Chondrocyte (in vitro differentiated cells): ENCODE measurements around the gene SURF2. TPM values are rescaled to one million over a fixed set of nuclear protein-coding genes. Genes with fewer than 3 reads are reported as not detected.
A peak's percentile ranks its signal among the peaks of the same experiment; 100 is the strongest.

Source experiments
- DNase-seq: peaks from one replicate; pipeline ENCODE4 v3.0.0; 2021; ENCODE audit warnings: mixed read lengths, low spot score
- H3K27ac Mint-ChIP-seq: one replicate; pipeline ENCODE4 v1.8.0; 2021; ENCODE audit warnings: mild to moderate bottlenecking, moderate library complexity, mixed read lengths; ENCODE audit not compliant: unreplicated experiment
- H3K27me3 Mint-ChIP-seq: 2 replicates; pipeline ENCODE4 v1.8.0; 2021; ENCODE audit warnings: low read depth, mixed read lengths
- H3K36me3 Mint-ChIP-seq: 2 replicates; pipeline ENCODE4 v1.8.0; 2021; ENCODE audit warnings: low read depth, mixed read lengths
- H3K4me1 Mint-ChIP-seq: 2 replicates; pipeline ENCODE4 v1.8.0; 2021; ENCODE audit warnings: low read depth, mild to moderate bottlenecking, mixed read lengths
- H3K4me3 Mint-ChIP-seq: one replicate; pipeline ENCODE4 v1.8.0; 2021; ENCODE audit warnings: mild to moderate bottlenecking, moderate library complexity, mixed read lengths; ENCODE audit not compliant: unreplicated experiment
- H3K9me3 Mint-ChIP-seq: 2 replicates; pipeline ENCODE4 v1.8.0; 2021; ENCODE audit warnings: low read depth, mixed read lengths
- CTCF ChIP-seq: fragments of 200-600 bp; sonication (generic); IDR thresholded peaks from 2 replicates; pipeline ENCODE4 v1.5.0; 2021; ENCODE audit warnings: antibody characterized with exemption, mild to moderate bottlenecking, moderate library complexity
- total RNA-seq: library from RNA; stranded (reverse); gene quantifications from 3 replicates; pipeline ENCODE4 v1.2.1, GENCODE V29; 2021

Gene SURF2
- total RNA-seq, 1 donor from 2014 or later: 12.5 TPM

- H3K4me3 Mint-ChIP-seq: no peak overlapping the region
- H3K36me3 Mint-ChIP-seq: no peaks in the 10 kb centered on the region
- H3K4me1 Mint-ChIP-seq: no peaks in the 10 kb centered on the region
- H3K27ac Mint-ChIP-seq: no peak overlapping the region
- peaks cover 16% of the 10 kb centered on the region for H3K27me3 Mint-ChIP-seq
- peak; percentile 59 for TF ChIP-seq CTCF
- DNase-seq: no peak
- no peaks in the 10 kb centered on the region for H3K9me3 Mint-ChIP-seq
Observed at GRCh38 chr9:133396952-133397351, 40.6 kb downstream of the SURF2 start.

DNA sequence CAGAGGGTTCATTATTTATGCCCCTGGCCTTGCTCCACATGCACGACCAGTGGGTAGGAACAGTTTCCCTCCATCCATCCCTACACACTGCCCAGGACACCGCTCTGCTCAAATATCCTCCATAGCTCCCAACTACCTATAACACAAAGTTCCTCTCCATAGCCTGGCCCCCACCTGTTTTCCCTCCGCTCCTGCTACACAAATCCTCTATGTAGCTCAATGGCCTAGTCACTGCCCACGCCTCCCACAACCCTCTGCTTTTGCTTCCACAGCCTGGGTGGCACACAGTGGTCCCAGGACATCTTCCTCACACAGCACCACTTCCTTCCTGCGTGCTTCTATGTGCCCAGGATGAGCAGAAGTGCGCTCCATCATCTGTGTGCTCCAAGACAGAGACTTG, 41.0 kb downstream of the SURF2 start:
- no peak for DNase-seq
- Mint-ChIP-seq H3K4me3 (no peak overlapping the region), H3K27ac (no peak overlapping the region), H3K4me1 (no peaks in the 10 kb centered on the region), H3K36me3 (no peaks in the 10 kb centered on the region), H3K27me3 (peaks cover 16% of the 10 kb centered on the region), H3K9me3 (no peaks in the 10 kb centered on the region)
- TF ChIP-seq CTCF: no peak

DNA sequence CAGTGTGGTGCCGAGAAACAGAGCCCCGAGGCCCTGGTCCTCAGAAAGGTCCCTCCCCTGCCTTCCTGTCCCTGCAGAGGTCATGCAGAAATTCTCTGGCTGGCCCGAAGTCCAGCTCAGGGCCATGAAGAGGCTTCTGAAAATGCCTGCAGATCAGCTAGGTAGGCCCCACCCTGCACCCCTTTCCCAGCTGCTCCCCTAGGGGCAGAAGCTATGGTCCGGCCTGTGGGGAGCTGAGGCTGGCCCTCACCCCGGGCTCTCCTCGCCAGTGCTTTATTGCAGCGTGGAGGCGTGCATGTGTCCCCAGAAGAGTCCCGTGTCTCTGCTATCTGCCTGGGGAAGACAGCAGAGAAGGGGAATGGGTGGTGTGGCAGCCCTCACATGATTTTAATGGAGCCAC, 41.5 kb downstream of the SURF2 start:
- Mint-ChIP-seq H3K36me3 (no peaks in the 10 kb centered on the region), H3K4me1 (no peaks in the 10 kb centered on the region), H3K4me3 (no peak overlapping the region), H3K27ac (no peak overlapping the region), H3K9me3 (no peaks in the 10 kb centered on the region), H3K27me3 (peaks cover 16% of the 10 kb centered on the region)
- no peak for TF ChIP-seq CTCF
- no peak for DNase-seq

GRCh38 chr9:133400292-133400691, 43.9 kb downstream of the SURF2 start:
- Mint-ChIP-seq H3K4me3 (no peak overlapping the region), H3K36me3 (no peaks in the 10 kb centered on the region), H3K9me3 (no peaks in the 10 kb centered on the region), H3K4me1 (no peaks in the 10 kb centered on the region), H3K27ac (no peak overlapping the region), H3K27me3 (peaks cover 14% of the 10 kb centered on the region)
- no peak for DNase-seq
- no peak for TF ChIP-seq CTCF

GRCh38 chr9:133401588-133401987, 45.2 kb downstream of the SURF2 start:
- Mint-ChIP-seq H3K4me1 (no peaks in the 10 kb centered on the region), H3K27me3 (peaks cover 11% of the 10 kb centered on the region), H3K36me3 (peaks cover 1% of the 10 kb centered on the region), H3K27ac (no peak overlapping the region), H3K4me3 (no peak overlapping the region), H3K9me3 (no peaks in the 10 kb centered on the region)
- no peak for TF ChIP-seq CTCF
- no peak for DNase-seq
